IPS DF 19.7 (cell line): Measurements from ENCODE around the gene PTPN1.

Experiments used
- DNase-seq: peaks from one replicate; pipeline ENCODE4 v3.0.0-alpha.2; 2013; ENCODE audit warnings: low read depth, low spot score

PTPN1 gene

DNA sequence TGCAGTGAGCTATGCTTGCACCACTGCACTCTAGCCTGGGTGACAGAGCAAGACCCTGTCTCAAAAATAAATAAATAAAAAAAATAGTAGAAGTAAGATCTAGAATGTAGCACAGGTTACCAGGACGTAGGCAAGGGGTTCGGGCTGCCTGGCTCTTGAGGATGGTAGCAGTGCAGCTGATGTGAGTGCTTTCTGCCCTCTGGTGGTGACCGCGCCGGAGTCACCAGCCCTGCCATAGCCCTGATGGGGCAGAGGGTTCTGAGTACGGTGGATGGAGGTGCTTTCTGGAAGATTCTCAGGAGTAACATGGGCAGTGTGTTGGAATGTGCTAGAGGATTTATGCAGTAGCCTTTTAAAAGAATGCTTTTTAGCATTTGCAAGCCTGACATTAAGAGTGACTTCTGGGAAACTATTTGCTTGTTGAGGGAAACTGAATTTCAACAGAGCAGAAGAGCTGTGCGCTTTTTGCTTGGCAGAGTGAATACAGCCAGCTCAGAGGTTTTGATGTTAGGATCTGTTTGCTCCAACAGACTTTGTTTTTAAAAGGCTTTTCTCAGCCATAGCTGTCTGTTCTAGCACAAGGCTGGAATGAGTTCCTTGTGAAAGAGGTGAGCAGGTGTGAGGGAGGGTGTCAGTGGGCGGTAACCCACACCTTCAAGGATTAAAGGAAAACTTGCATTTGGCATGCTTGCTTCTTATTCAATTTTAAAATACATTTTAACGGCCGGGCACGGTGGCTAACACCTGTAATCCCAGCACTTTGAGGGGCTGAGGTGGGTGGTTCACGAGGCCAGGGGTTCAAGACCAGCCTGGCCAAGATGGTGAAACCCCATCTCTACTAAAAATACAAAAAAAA lies 65.9 kb downstream of the PTPN1 start:
- no peak for DNase-seq

DNA sequence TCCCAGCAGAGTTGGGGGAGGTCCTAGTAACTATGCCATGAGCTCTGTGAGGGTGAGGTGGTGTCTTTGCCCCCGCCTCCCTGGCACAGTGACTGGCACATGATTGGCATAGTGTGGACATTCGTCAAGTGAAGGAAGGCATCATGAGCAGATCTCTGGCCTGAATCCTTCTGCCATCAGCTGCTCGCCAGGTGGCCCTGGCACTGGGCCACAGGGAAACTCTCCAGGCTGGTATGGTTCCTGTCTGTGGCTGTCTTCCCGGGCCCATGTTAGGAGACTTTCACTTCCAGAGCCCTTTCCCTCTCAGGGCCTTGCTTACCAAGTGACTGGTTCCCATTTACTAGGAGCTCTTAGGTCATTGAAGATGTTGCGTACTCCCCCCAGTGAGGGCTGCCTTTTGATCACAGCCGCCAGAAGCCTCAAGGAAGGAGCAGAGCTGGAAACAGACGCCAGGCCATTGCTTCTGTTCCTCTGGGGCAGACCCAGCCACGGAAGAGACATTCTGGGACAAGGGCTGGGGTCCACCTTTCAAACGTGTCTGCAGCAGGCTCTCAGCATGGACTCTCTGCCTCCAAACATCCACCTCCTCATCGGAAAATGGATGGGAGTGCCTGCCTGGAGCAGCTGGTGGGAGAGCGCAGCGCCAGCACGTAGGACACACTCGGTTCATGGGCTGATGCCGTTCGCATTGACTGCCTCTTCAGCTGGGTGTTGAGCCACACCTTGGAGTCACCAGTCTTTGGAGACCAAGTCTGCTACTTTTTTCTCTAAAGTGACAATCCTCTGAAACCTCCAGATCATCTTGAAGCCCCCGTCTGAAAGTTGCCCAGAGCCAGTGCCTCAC lies 67.2 kb downstream of the PTPN1 start:
- no peak for DNase-seq

DNA sequence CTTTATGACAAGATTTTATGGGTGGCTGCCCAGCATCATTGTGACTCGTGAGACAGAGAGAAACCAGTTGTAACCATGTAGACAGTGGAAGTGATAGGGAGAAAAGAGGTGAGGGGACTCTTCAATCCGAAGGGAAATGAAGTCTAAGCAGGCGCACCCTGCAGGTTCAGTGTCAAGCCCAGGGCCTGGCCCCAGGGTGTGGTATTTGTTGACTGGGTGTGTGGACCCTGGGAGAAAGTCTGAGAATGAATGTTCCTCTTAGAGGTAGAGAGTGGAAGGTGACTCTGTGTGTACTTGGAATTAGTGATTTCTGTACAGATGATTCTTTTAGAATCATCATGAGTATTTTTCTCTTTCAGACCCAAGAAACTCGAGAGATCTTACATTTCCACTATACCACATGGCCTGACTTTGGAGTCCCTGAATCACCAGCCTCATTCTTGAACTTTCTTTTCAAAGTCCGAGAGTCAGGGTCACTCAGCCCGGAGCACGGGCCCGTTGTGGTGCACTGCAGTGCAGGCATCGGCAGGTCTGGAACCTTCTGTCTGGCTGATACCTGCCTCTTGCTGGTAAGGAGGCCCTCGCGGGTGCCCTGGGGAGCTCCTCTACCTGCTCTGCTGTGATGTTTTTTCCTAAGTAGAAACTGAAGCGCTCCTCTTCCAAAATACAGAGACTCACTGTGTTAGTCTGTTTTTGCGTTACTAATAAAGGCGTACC lies 68.0 kb downstream of the PTPN1 start:
- no peak for DNase-seq

DNA sequence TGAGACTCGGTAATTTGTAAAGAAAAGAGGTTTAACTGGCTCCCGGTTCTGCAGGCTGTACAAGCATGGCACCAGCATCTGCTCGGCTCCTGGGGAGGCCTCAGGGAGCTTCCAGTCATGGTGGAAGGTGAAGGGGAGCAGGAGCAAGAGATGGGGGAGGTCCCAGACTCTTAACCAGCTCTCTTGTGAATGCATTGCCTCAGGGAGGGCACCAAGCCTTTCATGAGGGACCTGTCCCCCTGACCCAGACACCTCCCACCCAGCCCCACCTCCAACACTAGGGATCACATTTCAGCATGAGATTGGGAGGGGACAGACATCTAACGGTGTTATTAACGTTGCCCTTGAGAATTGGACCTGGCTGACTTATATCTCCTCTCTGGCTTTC lies 68.6 kb downstream of the PTPN1 start:
- no peak for DNase-seq

DNA sequence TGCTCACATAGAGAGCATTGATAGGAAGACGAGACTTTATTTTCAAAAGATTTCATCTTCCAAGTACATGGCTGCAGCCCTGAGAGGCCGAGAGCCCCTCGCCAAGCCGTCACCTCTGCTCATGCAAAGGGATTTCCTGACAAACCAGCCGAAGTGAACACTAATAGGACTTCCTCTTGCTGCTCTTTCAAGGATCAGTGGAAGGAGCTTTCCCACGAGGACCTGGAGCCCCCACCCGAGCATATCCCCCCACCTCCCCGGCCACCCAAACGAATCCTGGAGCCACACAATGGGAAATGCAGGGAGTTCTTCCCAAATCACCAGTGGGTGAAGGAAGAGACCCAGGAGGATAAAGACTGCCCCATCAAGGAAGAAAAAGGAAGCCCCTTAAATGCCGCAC lies 69.3 kb downstream of the PTPN1 start:
- DNase-seq: no peak

DNA sequence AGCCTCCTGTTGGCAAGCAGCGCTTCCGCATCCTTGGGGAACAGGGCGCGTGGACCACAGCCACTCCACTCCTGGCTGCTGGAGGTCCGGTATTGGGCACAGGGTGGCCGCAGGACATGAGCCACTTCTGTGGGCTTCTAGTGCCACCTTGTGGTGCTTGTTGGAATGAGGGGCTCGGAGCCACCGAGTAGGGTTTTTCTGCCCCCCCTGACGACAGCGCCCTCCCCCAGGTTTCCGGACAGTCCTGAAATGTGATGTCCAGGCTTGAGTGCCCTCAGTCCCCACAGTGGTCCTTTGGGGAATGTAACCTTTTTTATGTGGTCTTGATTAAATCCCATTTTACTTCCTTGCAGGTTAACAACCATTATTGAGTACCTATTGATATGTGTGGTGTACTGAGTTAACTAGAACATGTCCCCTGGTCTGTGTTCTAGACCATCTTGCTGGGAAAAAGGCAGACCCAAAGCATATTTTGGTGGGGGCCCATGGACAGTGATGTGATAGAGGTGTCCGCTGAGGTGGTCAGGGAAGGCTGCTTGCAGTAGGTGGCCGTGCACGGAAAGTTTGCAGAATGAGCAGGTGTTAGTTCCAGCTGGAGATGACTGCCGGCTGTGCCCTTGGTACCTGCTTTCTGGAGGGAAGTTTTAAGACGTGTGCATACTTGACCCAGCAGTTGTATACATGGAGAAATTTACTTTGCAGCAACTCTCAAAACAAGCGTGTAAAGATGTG lies 70.0 kb downstream of the PTPN1 start:
- no peak for DNase-seq

DNA sequence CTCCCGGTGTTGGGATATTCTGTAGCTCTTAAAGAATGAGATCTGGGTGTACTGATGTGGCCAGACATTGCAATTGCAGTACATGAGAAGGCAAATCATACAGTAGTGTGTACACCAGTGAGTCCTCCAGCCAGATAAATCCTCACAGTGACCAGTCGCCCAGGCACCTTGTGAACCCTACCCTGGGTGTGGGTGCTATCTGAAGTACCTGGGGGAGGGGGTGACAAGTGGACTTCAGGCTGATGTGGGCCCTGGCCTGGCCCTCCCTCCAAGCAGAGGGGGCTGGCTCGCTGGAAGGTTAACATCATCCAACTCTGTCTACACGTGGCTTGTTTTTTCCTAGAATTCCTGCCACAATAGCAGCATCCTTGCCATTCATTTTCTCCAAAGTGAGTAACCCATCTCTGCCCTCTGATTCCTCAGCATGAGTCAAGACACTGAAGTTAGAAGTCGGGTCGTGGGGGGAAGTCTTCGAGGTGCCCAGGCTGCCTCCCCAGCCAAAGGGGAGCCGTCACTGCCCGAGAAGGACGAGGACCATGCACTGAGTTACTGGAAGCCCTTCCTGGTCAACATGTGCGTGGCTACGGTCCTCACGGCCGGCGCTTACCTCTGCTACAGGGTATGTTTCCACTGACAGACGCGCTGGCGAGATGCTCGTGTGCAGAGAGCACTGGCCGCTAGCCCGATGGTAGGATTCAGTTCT lies 70.8 kb downstream of the PTPN1 start:
- no peak for DNase-seq

DNA sequence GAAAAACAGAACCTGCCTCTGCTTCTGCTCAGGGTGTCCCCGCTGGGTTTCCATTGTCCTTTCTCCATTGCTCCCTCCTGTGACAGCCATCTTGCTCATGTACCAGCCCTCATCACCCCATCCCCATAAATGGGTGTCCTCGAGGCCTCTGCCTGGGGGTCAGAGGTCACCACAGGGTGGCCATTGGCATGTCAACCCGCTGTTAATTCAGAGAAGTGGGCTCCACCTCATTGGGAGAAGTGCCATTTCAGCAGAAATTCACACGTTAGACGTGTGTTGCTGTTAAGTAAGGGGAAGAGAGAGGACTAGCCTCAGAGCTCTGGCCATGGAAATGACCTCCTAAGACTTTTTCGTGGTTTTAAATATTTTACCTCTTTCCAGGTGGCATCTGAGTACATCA lies 71.9 kb downstream of the PTPN1 start:
- DNase-seq: no peak

DNA sequence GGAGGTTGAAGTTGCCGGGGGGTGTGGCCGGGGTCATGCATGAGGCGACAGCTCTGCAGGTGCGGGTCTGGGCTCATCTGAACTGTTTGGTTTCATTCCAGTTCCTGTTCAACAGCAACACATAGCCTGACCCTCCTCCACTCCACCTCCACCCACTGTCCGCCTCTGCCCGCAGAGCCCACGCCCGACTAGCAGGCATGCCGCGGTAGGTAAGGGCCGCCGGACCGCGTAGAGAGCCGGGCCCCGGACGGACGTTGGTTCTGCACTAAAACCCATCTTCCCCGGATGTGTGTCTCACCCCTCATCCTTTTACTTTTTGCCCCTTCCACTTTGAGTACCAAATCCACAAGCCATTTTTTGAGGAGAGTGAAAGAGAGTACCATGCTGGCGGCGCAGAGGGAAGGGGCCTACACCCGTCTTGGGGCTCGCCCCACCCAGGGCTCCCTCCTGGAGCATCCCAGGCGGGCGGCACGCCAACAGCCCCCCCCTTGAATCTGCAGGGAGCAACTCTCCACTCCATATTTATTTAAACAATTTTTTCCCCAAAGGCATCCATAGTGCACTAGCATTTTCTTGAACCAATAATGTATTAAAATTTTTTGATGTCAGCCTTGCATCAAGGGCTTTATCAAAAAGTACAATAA lies 72.5 kb downstream of the PTPN1 start:
- no peak for DNase-seq

DNA sequence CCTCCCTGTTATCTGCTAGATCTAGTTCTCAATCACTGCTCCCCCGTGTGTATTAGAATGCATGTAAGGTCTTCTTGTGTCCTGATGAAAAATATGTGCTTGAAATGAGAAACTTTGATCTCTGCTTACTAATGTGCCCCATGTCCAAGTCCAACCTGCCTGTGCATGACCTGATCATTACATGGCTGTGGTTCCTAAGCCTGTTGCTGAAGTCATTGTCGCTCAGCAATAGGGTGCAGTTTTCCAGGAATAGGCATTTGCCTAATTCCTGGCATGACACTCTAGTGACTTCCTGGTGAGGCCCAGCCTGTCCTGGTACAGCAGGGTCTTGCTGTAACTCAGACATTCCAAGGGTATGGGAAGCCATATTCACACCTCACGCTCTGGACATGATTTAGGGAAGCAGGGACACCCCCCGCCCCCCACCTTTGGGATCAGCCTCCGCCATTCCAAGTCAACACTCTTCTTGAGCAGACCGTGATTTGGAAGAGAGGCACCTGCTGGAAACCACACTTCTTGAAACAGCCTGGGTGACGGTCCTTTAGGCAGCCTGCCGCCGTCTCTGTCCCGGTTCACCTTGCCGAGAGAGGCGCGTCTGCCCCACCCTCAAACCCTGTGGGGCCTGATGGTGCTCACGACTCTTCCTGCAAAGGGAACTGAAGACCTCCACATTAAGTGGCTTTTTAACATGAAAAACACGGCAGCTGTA lies 73.4 kb downstream of the PTPN1 start:
- no peak for DNase-seq

DNA sequence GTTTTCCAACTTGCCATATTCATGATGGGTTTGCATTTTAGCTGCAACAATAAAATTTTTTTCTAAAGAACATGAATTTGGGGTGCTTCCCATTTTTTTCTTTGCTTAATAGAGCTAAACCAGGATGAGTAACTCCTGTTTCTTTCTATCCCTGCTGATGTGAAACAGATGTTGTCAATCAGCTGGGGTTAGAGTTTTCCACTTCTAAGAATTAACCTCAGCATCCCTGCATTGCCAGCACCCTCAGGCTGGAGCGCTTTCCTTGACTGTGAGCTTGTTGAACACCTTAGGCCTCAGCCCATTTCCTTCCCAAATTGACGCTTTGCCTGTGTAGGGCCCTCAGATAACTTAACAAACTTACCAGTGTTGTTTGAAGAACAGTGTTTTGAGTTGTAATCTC lies 74.5 kb downstream of the PTPN1 start:
- no peak for DNase-seq

DNA sequence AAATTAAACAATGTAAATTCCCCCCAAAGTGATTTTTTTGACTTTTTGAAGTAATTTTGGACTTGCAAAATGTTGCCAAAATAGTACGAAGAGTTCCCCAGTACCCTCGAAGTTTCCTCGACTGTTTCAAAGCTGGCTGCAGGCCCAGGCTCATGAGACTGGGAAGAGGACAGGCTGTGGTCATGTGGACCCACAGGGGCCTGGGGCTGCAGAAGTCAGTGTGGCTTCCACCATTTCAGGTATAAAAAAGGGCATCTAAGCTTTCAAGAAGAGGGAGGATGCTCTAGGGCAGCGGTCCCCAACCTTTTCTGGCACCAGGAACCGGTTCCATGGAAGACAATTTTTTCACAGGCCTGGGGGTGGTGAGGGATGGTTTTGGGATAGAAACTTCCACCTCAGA lies 75.0 kb downstream of the PTPN1 start:
- no peak for DNase-seq

DNA sequence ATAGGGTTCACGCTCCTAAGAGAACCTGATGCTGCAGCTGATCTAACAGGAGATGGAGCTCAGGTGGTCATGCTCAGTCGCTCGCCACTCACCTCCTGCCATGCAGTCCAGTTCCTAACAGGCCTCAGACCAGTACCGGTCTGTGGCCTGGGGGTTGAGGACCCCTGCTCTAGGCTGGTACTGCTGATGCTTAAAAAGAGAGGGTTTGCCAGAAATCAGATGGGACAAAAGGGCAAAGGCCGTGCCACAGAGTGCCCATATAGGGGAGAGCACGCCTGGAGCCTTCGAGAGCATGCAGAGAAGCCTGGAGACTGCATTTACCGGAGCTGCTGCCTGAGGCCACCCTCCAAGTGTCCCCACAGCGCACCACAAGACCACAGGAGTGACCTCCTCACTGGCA lies 75.5 kb downstream of the PTPN1 start:
- DNase-seq: no peak

DNA sequence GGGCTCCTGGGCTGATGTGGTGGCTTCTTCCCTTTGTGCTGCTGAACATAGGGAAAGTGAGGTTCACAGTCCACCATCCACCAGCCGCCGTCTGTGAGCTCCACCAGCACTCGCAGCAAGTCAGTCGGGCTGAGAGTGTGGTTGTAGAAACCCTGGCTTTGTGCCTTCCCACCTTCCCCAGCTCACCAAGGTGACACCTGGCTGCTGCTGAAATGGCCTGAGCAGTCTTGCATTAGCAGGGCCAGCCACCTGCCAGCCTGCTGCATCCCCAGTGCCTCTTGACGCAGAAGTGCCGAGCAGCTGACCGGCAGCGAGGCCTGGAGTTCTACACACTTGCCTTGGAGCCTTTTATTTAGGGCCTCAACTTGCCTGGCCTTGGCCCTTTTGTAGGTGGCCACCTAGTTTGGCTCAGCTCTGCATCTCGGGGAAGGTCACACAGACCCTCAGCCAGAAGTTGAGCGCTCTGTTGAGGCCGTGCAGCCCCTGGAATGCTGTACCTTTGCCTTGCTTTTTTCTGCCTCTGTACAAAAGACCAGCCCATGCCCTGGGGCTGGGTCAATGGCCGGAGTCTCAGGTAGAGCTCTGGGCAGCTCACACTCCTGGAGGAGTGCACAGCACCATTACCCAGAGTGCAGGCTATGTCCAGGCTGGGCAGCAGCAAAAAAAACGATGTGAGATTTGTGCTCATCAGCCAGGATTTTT lies 76.5 kb downstream of the PTPN1 start:
- no peak for DNase-seq

DNA sequence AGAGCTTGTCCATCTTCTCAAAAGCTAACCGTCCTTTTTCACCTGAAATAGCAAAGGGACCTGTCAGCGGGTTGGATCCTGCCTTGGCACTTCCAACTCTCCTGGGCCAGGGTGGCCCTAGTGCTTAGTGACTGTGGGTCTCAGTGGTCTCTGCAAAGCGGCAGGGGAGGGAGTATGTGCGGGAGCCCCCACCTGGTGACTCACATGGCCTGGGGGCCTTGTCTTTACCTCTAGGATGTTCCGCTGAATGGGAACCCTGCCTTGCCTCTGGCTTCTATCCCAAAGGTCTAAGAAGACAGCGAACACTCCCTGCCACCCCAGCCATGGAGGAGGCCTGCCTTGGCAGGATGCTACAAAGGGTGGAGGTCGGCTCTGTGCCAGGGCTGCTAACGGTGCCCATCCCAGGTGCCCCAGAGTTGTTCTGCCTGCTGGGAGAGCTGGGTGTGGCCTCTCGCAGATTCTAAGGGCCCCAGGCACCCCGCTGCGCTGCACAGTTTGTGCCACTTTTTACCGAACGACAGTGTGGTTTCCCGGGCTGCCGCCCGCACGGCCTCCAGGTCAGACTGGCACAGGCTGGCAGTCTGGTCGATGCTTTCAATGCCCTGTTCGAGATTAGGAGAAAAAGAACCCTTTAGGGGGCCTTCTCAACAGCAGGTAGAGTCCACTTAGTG lies 77.2 kb downstream of the PTPN1 start:
- no peak for DNase-seq

DNA sequence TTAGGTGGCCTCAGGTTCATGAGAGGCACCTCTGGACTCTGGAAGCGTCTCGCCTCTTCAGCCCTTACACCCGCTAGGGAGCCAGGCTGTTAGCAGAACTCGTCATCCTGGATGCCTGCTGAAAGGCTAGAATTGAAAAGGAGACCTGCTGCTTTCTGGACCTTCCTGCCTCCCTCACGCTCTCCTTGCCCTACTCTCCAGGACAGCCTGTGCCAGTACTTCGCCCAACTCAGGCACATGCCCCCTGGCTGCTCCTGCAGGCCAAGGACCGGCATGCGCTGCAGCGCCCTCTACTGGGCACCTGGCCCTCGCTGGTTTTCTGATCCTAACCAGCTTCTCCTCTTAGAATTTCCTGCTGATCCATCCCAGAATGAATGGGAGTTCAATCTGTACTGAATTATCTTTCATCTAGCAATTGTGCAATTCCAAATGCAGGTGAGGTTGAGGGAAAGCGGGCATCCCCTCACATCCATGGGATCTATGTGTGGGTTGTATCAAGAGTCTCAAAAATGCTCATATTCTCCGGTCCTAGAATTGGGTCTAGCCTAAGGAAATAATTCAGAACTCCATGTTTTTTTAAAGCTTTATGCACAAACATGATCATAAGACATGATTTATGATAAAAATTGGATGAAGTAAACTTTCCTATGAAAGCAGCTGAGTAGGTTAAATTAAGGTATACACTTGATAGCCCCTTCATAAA lies 78.0 kb downstream of the PTPN1 start:
- no peak for DNase-seq

DNA sequence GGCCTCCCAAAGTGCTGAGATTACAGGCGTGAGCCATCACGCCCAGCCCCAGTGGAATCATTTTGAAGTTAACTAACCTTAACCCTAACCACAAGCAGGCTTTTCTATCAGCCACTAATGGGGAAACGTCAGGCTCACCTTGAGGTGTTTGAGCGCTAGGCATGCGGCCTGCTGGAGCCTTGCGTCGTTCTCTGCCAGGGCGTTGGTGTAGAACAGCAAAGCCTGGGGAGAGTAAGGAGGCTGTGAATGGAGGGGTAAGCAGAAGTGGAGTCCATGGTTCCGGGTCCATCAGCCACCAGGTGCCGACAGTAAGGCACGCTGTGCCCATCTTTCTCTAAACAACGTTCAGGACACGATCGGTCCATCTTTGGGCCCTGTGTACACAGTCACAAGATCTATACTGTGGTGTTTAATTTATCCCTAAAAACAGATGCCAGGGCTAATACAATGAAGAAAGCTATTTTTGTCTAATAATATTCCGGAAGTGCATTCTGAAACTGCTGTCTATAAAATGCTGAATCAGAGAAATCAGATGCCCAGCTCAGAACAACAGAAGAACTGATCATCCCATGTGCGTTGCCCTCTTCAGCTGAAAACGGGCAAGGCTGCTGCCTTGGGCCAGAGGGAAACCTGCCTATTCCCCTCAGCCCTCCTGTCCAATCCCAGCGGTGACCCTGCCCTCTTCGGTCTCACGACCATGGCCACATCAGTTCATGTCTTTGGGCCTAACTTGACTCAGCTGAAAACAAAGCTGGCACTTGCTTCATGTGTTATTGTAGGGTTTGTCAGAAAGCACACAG lies 79.6 kb downstream of the PTPN1 start:
- no peak for DNase-seq
